C4-2B (cell line): ENCODE results near the gene COQ5.

Experiments
- ZFX ChIP-seq: fragments of 450-650 bp; IDR thresholded peaks from 2 replicates; pipeline ENCODE4 v1.6.1; 2017
- TF ChIP-seq, protein P1 (sequence below): fragments of 450-650 bp; conservative IDR thresholded peaks from 2 replicates; pipeline ENCODE4 v1.5.1; 2017; ENCODE audit warnings: mild to moderate bottlenecking

DNA sequence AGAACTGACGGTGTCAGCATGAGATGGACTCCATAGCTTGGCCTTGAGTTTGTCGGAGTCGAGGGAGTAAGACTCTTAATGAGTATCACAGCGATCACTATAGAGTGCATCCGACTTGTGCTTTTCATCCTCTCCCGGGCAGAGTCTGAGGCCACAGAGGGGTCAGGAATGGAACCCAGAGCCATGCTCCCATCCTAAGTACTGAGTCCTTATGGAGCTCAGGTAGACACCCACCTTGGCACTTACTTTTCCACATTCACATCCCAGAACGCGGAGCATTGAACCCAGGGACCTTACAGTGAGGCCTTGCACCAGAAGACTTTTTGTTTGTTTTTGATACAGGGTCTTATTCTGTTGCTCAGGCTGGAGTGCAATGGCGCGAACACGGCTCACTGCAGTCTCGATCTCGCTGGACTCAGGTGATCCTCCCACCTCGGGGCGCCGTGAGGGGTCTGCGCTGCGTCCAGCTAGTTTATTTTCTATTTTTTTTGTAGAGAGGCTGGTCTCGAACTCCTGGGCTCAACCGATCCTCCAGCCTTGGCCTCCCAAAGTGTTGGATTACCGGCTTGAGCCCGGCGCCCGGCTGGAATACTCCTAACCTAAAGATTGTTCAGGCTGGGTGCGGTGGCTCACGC, 58.7 kb downstream of the COQ5 start:
- TF ChIP-seq, protein P1, sequence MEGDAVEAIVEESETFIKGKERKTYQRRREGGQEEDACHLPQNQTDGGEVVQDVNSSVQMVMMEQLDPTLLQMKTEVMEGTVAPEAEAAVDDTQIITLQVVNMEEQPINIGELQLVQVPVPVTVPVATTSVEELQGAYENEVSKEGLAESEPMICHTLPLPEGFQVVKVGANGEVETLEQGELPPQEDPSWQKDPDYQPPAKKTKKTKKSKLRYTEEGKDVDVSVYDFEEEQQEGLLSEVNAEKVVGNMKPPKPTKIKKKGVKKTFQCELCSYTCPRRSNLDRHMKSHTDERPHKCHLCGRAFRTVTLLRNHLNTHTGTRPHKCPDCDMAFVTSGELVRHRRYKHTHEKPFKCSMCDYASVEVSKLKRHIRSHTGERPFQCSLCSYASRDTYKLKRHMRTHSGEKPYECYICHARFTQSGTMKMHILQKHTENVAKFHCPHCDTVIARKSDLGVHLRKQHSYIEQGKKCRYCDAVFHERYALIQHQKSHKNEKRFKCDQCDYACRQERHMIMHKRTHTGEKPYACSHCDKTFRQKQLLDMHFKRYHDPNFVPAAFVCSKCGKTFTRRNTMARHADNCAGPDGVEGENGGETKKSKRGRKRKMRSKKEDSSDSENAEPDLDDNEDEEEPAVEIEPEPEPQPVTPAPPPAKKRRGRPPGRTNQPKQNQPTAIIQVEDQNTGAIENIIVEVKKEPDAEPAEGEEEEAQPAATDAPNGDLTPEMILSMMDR: no peak
- TF ChIP-seq ZFX: peak; percentile 47; the same call in 1 of the 2 replicates
